ENCODE measurements around the gene SNTG2.

DNA sequence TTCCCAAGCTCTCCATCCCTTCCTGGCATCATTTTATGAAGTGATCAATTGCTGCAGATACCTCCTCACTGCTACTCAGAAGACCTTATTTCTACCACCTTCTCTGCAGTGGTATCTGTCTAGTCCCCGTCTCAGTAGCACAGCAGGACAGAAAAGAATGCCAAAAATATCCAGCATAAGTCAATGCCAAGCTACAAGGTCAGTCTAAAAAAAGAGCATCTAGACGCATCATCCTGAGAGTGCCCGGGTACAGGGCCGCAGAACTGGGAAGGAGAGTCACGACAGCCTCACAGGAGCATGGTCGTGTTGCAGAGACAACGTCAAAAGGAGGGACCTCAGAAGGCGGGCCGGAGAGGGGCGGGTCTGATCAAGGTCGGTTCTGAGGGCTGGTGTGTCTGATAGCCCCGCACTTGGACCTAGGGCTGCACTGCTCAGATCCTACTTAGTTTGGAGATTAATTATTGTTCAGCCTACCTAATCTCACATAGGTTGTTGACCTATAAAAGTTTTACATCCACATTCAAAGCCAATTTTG is 24.3 kb upstream of the SNTG2 start:
- TF ChIP-seq POLR2AphosphoS5 (IDR thresholded peaks at IDR 0.05) (no peak), POLR2A (IDR thresholded peaks at IDR 0.05) (no peak), EP300 (IDR thresholded peaks at IDR 0.05) (no peak)
- TF ChIP-seq, protein P1, sequence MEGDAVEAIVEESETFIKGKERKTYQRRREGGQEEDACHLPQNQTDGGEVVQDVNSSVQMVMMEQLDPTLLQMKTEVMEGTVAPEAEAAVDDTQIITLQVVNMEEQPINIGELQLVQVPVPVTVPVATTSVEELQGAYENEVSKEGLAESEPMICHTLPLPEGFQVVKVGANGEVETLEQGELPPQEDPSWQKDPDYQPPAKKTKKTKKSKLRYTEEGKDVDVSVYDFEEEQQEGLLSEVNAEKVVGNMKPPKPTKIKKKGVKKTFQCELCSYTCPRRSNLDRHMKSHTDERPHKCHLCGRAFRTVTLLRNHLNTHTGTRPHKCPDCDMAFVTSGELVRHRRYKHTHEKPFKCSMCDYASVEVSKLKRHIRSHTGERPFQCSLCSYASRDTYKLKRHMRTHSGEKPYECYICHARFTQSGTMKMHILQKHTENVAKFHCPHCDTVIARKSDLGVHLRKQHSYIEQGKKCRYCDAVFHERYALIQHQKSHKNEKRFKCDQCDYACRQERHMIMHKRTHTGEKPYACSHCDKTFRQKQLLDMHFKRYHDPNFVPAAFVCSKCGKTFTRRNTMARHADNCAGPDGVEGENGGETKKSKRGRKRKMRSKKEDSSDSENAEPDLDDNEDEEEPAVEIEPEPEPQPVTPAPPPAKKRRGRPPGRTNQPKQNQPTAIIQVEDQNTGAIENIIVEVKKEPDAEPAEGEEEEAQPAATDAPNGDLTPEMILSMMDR (IDR thresholded peaks at IDR 0.05), result no peak
